Measurements from ENCODE around the gene CEP43. TPM values are rescaled to one million over a fixed set of nuclear protein-coding genes. Genes with fewer than 3 reads are reported as not detected.
A peak's percentile ranks its signal among the peaks of the same experiment; 100 is the strongest.

The CEP43 gene
- total and polyA plus RNA-seq, 10 of the 15 experiments (the other 5 are each of a cell fraction or from before 2014, with no cell fraction given): 7.7 to 49.9 (median 24.6) TPM

- TF ChIP-seq SKIL (IDR thresholded peaks at IDR 0.05; ENCODE audit: low read depth, poor library complexity, severe bottlenecking) (no peak), SMARCA5 (IDR thresholded peaks at IDR 0.05) (0 out of 2 replicates have a peak, but pooled peaks have one; percentile 12), RUNX3 (IDR thresholded peaks at IDR 0.05; ENCODE audit: low read length) (peak; percentile 10; the same call in 1 of the 2 replicates), POU2F2 (IDR thresholded peaks at IDR 0.05; ENCODE audit: borderline replicate concordance, low read depth, low read length) (0 out of 3 replicates have a peak, but pooled peaks have one; percentile 47), CREM (IDR thresholded peaks at IDR 0.05; ENCODE audit: low read depth) (0 out of 2 replicates have a peak, but pooled peaks have one; percentile 39), IKZF2 (IDR thresholded peaks at IDR 0.05) (no peak), SREBF2 (IDR thresholded peaks at IDR 0.05; ENCODE audit: low read length) (no peak), BCL11A (IDR thresholded peaks at IDR 0.05; ENCODE audit: low read depth, low read length) (0 out of 2 replicates have a peak, but pooled peaks have one; percentile 28), KAT2A (conservative IDR thresholded peaks at IDR 0.05; ENCODE audit: control insufficient read depth, low read depth, low read length) (no peak), PAX5 (IDR thresholded peaks at IDR 0.05; ENCODE audit: borderline replicate concordance, low read depth, low read length) (peak; percentile 14; the same call in 1 of the 2 replicates), POLR2AphosphoS5 (IDR thresholded peaks at IDR 0.05; ENCODE audit: low read length) (peak; percentile 42; the same call in 1 of the 2 replicates), SPI1 (IDR thresholded peaks at IDR 0.05; ENCODE audit: borderline replicate concordance, insufficient read depth, low read depth, low read length) (peak; percentile 86)
Measured at GRCh38 chr6:166950443-166950821, 48.8 kb upstream of the CEP43 start (continued).
